Fibroblast of pulmonary artery (primary cell): ENCODE data around the gene RNF11.

ENCODE experiments used
- DNase-seq: peaks from one replicate; pipeline ENCODE4 v3.0.0-alpha.2; 2010; ENCODE audit warnings: low read depth
- H3K4me3 ChIP-seq: replicated peaks from 2 replicates; pipeline ENCODE4 v1.5.1; 2011; ENCODE audit warnings: low read depth, mild to moderate bottlenecking, control low read depth, low read length, moderate library complexity
- TF ChIP-seq, protein P1 (sequence below): IDR thresholded peaks from 2 replicates; pipeline ENCODE4 v1.5.1; 2011; ENCODE audit warnings: mild to moderate bottlenecking, control low read depth, low read length, inconsistent platforms; ENCODE audit errors: missing control alignments

RNF11 gene

DNA sequence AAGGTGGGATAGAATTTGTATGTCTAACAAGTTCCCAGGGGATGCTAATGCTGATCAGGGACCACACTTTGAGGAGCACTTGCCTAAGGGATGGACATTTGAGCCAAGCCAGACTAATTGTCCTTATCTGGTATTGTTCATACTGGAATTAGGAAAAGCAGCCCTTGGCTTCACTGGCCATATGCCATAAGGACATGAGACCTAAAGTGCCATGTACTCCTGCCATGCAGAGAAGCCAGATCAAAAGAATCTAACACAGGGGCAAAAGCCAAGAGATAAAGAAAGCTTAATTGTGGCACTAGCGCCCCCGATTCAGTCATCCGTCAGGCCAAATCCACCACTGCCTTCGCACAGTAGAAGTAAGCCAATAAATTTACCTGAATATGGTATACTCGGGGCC lies 45.7 kb downstream of the RNF11 start:
- H3K4me3 ChIP-seq = no peak overlapping the region
- no peak for DNase-seq
- TF ChIP-seq, protein P1, sequence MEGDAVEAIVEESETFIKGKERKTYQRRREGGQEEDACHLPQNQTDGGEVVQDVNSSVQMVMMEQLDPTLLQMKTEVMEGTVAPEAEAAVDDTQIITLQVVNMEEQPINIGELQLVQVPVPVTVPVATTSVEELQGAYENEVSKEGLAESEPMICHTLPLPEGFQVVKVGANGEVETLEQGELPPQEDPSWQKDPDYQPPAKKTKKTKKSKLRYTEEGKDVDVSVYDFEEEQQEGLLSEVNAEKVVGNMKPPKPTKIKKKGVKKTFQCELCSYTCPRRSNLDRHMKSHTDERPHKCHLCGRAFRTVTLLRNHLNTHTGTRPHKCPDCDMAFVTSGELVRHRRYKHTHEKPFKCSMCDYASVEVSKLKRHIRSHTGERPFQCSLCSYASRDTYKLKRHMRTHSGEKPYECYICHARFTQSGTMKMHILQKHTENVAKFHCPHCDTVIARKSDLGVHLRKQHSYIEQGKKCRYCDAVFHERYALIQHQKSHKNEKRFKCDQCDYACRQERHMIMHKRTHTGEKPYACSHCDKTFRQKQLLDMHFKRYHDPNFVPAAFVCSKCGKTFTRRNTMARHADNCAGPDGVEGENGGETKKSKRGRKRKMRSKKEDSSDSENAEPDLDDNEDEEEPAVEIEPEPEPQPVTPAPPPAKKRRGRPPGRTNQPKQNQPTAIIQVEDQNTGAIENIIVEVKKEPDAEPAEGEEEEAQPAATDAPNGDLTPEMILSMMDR = no peak

DNA sequence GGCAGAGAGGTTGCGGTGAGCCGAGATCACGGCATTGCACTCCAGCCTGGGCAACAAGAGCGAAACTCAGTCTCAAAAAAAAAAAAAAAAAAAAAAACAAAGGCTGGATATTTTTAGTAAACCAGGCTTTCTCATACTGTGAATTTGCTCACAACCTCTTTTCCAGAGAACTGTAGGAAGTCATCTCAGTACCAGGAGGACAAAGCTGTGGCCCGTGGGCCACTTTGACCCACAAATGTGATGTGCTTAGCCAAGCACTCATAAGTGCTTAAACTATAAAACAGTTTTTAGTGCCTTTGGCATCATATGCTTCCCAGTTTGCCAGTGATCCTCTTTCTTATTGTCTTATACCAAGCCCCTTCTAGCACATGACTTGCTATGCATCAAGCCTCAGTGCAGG lies 46.5 kb downstream of the RNF11 start:
- no peak for DNase-seq
- H3K4me3 ChIP-seq = no peak overlapping the region
- TF ChIP-seq, protein P1 = no peak

DNA sequence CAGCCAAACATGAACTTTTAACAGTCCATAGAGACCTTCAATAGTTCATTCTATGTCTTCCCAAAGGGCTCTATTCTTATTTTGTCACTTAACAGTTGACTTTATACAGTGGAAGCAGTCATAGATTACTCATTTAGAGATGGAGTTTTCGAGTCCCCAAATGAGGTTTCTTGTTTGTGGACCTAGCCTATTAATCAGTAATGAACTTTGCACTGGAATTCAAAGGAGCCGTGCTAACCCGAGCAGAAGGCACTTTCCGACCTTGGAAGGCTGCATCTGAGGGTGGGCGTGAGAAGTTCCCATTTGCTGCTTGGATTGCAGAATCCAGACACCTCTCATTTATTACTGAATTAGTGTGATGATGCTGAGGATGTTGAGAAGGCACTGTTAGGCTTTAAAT lies 47.9 kb downstream of the RNF11 start:
- TF ChIP-seq, protein P1 = no peak
- H3K4me3 ChIP-seq = no peak overlapping the region
- DNase-seq = no peak

DNA sequence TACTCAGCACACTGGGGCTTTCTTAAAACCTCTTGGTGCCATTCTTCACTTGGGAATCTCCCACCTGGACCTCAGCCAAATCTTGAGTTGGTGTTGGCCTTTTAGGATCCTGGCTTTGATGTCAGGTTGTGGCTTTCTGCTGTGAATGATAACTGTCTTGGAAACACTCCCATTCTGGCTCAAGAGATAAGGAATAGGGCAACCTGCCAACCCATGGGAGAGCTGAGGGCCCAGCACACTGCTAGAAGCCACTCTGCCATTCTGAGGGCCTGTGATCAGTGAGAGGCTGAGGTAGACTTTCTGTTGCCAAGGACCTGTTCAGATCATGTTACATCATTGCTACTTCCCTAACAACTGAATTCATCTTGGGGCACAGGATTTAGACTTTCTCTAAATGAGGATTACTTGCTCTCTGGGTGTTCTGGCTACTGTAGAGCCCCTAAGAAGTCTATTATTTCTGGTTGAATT lies 48.4 kb downstream of the RNF11 start:
- DNase-seq = peak; percentile 37
- TF ChIP-seq, protein P1 = no peak
- no peak overlapping the region for H3K4me3 ChIP-seq

DNA sequence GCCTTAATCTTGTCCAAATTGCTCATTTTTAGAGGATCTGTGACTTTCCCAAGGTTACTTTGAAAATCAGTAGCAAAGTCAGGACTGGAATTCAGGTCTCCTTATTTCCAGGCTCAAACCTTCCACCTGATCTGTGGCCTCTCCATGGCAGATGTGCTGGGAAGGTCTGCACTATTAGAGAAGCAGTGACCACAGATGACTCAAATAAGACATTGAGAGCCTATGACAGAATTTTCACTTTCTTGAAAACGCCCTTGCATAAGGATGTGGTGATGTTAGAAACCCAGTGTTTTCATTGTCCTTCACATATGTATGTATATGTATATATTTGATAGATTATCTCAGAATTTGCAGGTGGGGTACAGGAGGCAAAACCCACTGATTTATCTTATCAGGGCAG lies 49.0 kb downstream of the RNF11 start:
- no peak for DNase-seq
- TF ChIP-seq, protein P1 = no peak
- no peak overlapping the region for H3K4me3 ChIP-seq

DNA sequence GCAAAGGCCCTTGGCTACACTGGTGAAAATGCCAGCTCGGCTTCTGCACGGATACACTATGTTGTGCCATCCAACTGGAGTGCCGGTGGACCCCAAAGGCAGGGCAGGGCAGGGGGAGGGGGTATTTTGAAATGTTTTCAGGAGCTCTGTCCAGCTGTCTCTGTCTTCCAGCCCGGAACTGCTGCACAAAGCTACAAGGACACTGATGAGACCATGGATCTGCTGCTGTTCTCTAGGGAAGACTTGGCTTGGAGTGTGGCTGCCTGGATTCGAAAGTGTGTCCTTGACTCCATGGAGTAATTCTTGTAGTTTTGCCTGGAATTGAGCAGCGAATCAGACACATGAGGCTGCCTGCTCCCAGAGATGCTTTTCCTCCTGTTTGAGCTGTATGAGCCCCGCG lies 51.9 kb downstream of the RNF11 start:
- H3K4me3 ChIP-seq = no peak overlapping the region
- TF ChIP-seq, protein P1 = no peak
- no peak for DNase-seq

DNA sequence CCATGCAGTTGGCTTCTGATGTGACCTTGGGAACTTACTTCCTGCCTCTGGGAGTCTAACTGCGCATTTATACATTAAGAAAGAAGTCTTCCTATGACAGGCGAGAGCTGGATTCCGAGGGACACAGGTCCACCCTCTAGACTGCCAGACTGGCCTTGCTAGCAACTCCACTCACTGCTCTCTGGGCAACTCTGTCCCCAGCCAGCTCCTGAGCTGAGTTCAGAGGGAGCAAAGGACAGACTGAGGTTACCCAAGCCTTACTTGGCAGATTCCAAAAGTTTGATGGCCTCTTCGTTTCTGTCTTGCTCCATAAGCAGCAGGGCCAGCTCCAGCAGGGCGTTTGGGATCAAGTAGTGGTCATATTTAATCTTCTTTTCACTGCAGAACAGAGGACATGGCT lies 52.5 kb downstream of the RNF11 start:
- DNase-seq = no peak
- H3K4me3 ChIP-seq = no peak overlapping the region
- TF ChIP-seq, protein P1 = no peak
